WTC11 (cell line): ENCODE measurements around the gene RNF25. TPM values are rescaled to one million over a fixed set of nuclear protein-coding genes. Genes with fewer than 3 reads are reported as not detected.

Experiments used
- ATAC-seq: fragments of 200-7000 bp; cut with Tn5 transposase; 2 replicates; pipeline ENCODE4 v1.10.0; 2021; ENCODE audit warnings: mild to moderate bottlenecking, moderate library complexity
- CTCF ChIA-PET: fragments of 300-600 bp; sonication (Branson Sonifier 250); formaldehyde crosslinking; loops from one replicate; lab custom pipeline; 2021; ENCODE audit warnings: antibody characterized with exemption; lab: Charles Lee
- POLR2A ChIA-PET: fragments of 350-600 bp; sonication (Branson Sonifier 250); formaldehyde crosslinking; loops from one replicate; lab custom pipeline; 2021; ENCODE audit warnings: antibody characterized with exemption; lab: Charles Lee
- DNase-seq: peaks from one replicate; pipeline ENCODE4 v3.0.0; 2021; ENCODE audit warnings: low spot score
- H3K27ac Mint-ChIP-seq: 2 replicates; pipeline ENCODE4 v1.8.0; 2021; ENCODE audit warnings: mixed read lengths
- H3K27me3 Mint-ChIP-seq: 2 replicates; pipeline ENCODE4 v1.8.0; 2021; ENCODE audit warnings: low read depth, mild to moderate bottlenecking, moderate library complexity, mixed read lengths
- H3K36me3 Mint-ChIP-seq: 2 replicates; pipeline ENCODE4 v1.8.0; 2021; ENCODE audit warnings: mixed read lengths
- H3K4me1 Mint-ChIP-seq: 2 replicates; pipeline ENCODE4 v1.8.0; 2022; ENCODE audit warnings: mixed read lengths
- H3K4me3 Mint-ChIP-seq: 2 replicates; pipeline ENCODE4 v1.8.0; 2021; ENCODE audit warnings: mild to moderate bottlenecking, moderate library complexity, mixed read lengths
- H3K9me3 Mint-ChIP-seq: 2 replicates; pipeline ENCODE4 v1.8.0; 2021; ENCODE audit warnings: mixed read lengths
- CBFB ChIP-seq: sonication (generic); formaldehyde crosslinking; IDR thresholded peaks from 2 replicates; pipeline ENCODE4 v1.8.1; 2022; ENCODE audit warnings: mild to moderate bottlenecking, low read depth, missing genetic modification reagents
- ESRRA ChIP-seq: sonication (generic); formaldehyde crosslinking; IDR thresholded peaks from 2 replicates; pipeline ENCODE4 v1.8.1; 2022; ENCODE audit warnings: mild to moderate bottlenecking, missing genetic modification reagents, borderline replicate concordance
- FOXP1 ChIP-seq: sonication (generic); formaldehyde crosslinking; IDR thresholded peaks from 2 replicates; pipeline ENCODE4 v1.8.0; 2022; ENCODE audit warnings: missing genetic modification reagents, mild to moderate bottlenecking, moderate library complexity, borderline replicate concordance
- NFE2L1 ChIP-seq: sonication (generic); formaldehyde crosslinking; IDR thresholded peaks from 2 replicates; pipeline ENCODE4 v1.8.1; 2023; ENCODE audit warnings: missing genetic modification reagents
- NR2C2 ChIP-seq: sonication (generic); formaldehyde crosslinking; IDR thresholded peaks from 2 replicates; pipeline ENCODE4 v1.8.0; 2022; ENCODE audit warnings: mild to moderate bottlenecking, missing genetic modification reagents
- NR3C1 ChIP-seq: sonication (generic); formaldehyde crosslinking; conservative IDR thresholded peaks from 2 replicates; pipeline ENCODE4 v1.8.1; 2023; ENCODE audit warnings: low read depth, mild to moderate bottlenecking, missing genetic modification reagents
- SMAD3 ChIP-seq: sonication (generic); formaldehyde crosslinking; IDR thresholded peaks from 2 replicates; pipeline ENCODE4 v1.8.0; 2022; ENCODE audit warnings: missing genetic modification reagents, mild to moderate bottlenecking, borderline replicate concordance
- ZBTB21 ChIP-seq: sonication (generic); formaldehyde crosslinking; IDR thresholded peaks from 2 replicates; pipeline ENCODE4 v1.8.1; 2023; ENCODE audit warnings: mild to moderate bottlenecking, missing genetic modification reagents, borderline replicate concordance
- ZNF121 ChIP-seq: sonication (generic); formaldehyde crosslinking; IDR thresholded peaks from 2 replicates; pipeline ENCODE4 v1.8.0; 2023; ENCODE audit warnings: missing genetic modification reagents
- ZNF138 ChIP-seq: sonication (generic); formaldehyde crosslinking; conservative IDR thresholded peaks from 2 replicates; pipeline ENCODE4 v1.8.1; 2022; ENCODE audit warnings: mild to moderate bottlenecking, moderate library complexity, missing genetic modification reagents
- ZNF263 ChIP-seq: sonication (generic); formaldehyde crosslinking; IDR thresholded peaks from 2 replicates; pipeline ENCODE4 v1.8.1; 2022; ENCODE audit warnings: low read depth, mild to moderate bottlenecking, moderate library complexity, missing genetic modification reagents
- ZNF423 ChIP-seq: fragments of 250-450 bp; sonication (Bioruptor Pico); IDR thresholded peaks from 2 replicates; pipeline ENCODE4 v2.1.2; 2022; ENCODE audit warnings: mild to moderate bottlenecking, moderate library complexity
- total RNA-seq: library from RNA; stranded (reverse); gene quantifications from 3 replicates; pipeline ENCODE4 v1.2.3, GENCODE V29; 2021
- TF ChIP-seq, protein P1 (sequence below): fragments of 250-450 bp; sonication (Bioruptor Pico); conservative IDR thresholded peaks from 2 replicates; pipeline ENCODE4 v1.9.0; 2021; ENCODE audit warnings: mild to moderate bottlenecking
- TF ChIP-seq, protein P2 (sequence below): fragments of 250-450 bp; sonication (Bioruptor Pico); IDR thresholded peaks from 2 replicates; pipeline ENCODE4 v1.9.0; 2021; ENCODE audit warnings: moderate library complexity, mild to moderate bottlenecking, inconsistent platforms, borderline replicate concordance
- TF ChIP-seq, protein P3 (sequence below): fragments of 250-450 bp; sonication (Bioruptor Pico); IDR thresholded peaks from 2 replicates; pipeline ENCODE4 v2.1.2; 2022; ENCODE audit warnings: mild to moderate bottlenecking, moderate library complexity
- TF ChIP-seq, protein P4 (sequence below): sonication (generic); formaldehyde crosslinking; conservative IDR thresholded peaks from 2 replicates; pipeline ENCODE4 v1.8.1; 2023; ENCODE audit warnings: mild to moderate bottlenecking, low read depth, missing genetic modification reagents, moderate library complexity
- TF ChIP-seq, protein P5 (sequence below): sonication (generic); formaldehyde crosslinking; conservative IDR thresholded peaks from 2 replicates; pipeline ENCODE4 v1.8.1; 2022; ENCODE audit warnings: mild to moderate bottlenecking, missing genetic modification reagents
- TF ChIP-seq, protein P6 (sequence below): sonication (generic); formaldehyde crosslinking; IDR thresholded peaks from 2 replicates; pipeline ENCODE4 v1.8.1; 2023; ENCODE audit warnings: mild to moderate bottlenecking, moderate library complexity, missing genetic modification reagents
- TF ChIP-seq, protein P7 (sequence below): sonication (generic); formaldehyde crosslinking; IDR thresholded peaks from 2 replicates; pipeline ENCODE4 v1.8.1; 2023; ENCODE audit warnings: mild to moderate bottlenecking, missing genetic modification reagents, moderate library complexity
- TF ChIP-seq, protein P8 (sequence below): fragments of 250-450 bp; sonication (Bioruptor Pico); IDR thresholded peaks from 2 replicates; pipeline ENCODE4 v1.8.0; 2021; ENCODE audit warnings: mild to moderate bottlenecking

Gene RNF25
- total RNA-seq, 1 experiment from 2014 or later = 23.9 TPM

DNA sequence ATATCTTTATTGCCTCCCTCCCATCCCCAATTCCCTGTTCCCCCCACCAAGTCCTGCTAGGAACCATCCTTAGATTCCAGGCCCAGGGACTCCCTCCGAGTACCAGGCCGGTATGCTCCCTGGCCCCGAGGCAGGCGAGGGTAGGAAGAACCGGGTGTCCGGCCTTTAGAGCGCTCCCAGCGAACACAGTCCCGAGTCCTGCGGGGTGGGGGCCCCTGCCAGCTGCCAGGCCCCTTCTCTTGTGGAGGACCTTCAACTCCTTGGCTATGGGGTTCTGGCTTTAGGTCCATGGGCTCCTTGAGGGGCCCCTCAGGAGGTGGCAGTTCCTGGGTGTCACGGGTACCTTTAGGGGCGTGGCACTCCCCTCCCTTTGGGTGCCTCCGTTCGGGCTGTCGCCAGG, 7.9 kb downstream of the RNF25 start:
- no peaks in the 10 kb centered on the region for H3K27me3 Mint-ChIP-seq
- peaks cover 9% of the 10 kb centered on the region for H3K4me1 Mint-ChIP-seq
- DNase-seq = no peak
- peaks cover 55% of the 10 kb centered on the region for H3K36me3 Mint-ChIP-seq
- no peak overlapping the region for H3K4me3 Mint-ChIP-seq
- POLR2A ChIA-PET = no interaction called here
- TF ChIP-seq NR3C1 = no peak
- no peak for TF ChIP-seq NFE2L1 (CRISPR knock-in tag)
- TF ChIP-seq, protein P1, sequence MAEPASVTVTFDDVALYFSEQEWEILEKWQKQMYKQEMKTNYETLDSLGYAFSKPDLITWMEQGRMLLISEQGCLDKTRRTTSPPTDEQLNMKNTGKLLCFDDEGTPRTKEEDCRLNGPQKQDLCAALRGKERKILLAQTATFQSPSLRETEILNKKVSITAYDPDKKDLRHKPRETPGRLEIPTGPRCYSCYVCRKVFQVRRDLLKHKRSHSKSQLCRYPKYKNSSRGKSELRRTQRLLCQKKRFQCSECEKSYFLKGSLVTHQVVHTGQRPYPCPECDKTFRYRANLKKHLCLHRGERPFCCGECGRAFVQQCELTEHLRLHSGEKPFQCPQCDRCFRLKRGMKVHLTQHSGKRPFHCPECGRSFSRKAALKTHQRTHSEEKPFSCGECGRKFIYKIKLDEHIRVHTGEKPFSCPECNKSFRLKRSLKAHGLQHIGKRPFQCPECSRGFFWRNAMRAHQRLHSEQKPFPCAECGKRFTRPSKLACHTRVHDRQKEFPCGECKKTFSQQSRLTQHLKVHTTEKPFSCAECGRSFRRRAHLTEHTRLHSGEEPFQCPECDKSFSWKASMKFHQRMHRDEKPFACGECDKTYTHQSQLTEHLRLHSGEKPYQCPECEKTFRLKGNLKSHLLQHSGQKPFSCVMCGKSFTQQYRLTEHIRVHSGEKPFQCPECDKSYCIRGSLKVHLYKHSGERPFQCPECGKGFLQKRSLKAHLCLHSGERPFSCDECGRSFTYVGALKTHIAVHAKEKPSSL (CRISPR knock-in tag) = no peak
- no peak for TF ChIP-seq ZBTB21 (CRISPR knock-in tag)
- H3K9me3 Mint-ChIP-seq = no peaks in the 10 kb centered on the region
- no peak for ATAC-seq
- H3K27ac Mint-ChIP-seq = no peak overlapping the region
- CTCF ChIA-PET = no interaction called here

DNA sequence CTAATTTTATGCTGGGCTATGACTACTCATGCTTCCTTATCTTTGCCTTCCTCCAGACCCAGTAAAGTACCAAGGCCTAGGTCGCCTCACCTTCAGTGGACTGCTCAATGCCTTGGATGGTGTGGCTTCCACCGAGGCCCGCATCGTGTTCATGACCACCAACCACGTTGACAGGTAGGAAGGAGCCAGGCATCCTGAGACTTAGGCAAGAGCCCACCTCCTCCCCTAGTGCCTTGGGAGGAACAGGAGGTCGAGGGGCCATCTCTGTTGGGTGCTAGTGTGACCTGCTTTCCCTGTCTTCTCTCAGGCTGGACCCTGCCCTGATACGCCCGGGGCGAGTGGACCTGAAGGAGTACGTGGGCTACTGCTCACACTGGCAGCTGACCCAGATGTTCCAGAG, 9.0 kb downstream of the RNF25 start:
- DNase-seq (no peak), ATAC-seq (no peak)
- Mint-ChIP-seq H3K27ac (no peak overlapping the region), H3K4me3 (no peak overlapping the region), H3K9me3 (no peaks in the 10 kb centered on the region), H3K36me3 (peaks cover 54% of the 10 kb centered on the region), H3K27me3 (no peaks in the 10 kb centered on the region), H3K4me1 (peaks cover 9% of the 10 kb centered on the region)
- CTCF ChIA-PET = interaction anchor here (1.0 kb wide), 1 partner anchor 25 kb away, joined by 3 read pairs; no protein-coding TSS in a partner anchor
- POLR2A ChIA-PET = no interaction called here
- TF ChIP-seq, protein P2, sequence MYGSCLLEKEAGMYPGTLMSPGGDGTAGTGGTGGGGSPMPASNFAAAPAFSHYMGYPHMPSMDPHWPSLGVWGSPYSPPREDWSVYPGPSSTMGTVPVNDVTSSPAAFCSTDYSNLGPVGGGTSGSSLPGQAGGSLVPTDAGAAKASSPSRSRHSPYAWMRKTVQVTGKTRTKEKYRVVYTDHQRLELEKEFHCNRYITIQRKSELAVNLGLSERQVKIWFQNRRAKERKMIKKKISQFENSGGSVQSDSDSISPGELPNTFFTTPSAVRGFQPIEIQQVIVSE = no peak
- TF ChIP-seq CBFB (CRISPR knock-in tag) (no peak), NR2C2 (no peak), ZNF263 (no peak), ESRRA (no peak), ZNF423 (CRISPR knock-in tag) (no peak), NR3C1 (no peak), ZNF121 (CRISPR knock-in tag) (no peak), ZNF138 (CRISPR knock-in tag) (no peak), FOXP1 (CRISPR knock-in tag) (no peak), SMAD3 (CRISPR knock-in tag) (no peak)
- TF ChIP-seq, protein P3, sequence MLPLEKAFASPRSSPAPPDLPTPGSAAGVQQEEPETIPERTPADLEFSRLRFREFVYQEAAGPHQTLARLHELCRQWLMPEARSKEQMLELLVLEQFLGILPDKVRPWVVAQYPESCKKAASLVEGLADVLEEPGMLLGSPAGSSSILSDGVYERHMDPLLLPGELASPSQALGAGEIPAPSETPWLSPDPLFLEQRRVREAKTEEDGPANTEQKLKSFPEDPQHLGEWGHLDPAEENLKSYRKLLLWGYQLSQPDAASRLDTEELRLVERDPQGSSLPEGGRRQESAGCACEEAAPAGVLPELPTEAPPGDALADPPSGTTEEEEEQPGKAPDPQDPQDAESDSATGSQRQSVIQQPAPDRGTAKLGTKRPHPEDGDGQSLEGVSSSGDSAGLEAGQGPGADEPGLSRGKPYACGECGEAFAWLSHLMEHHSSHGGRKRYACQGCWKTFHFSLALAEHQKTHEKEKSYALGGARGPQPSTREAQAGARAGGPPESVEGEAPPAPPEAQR (CRISPR knock-in tag) = no peak
- TF ChIP-seq, protein P4, sequence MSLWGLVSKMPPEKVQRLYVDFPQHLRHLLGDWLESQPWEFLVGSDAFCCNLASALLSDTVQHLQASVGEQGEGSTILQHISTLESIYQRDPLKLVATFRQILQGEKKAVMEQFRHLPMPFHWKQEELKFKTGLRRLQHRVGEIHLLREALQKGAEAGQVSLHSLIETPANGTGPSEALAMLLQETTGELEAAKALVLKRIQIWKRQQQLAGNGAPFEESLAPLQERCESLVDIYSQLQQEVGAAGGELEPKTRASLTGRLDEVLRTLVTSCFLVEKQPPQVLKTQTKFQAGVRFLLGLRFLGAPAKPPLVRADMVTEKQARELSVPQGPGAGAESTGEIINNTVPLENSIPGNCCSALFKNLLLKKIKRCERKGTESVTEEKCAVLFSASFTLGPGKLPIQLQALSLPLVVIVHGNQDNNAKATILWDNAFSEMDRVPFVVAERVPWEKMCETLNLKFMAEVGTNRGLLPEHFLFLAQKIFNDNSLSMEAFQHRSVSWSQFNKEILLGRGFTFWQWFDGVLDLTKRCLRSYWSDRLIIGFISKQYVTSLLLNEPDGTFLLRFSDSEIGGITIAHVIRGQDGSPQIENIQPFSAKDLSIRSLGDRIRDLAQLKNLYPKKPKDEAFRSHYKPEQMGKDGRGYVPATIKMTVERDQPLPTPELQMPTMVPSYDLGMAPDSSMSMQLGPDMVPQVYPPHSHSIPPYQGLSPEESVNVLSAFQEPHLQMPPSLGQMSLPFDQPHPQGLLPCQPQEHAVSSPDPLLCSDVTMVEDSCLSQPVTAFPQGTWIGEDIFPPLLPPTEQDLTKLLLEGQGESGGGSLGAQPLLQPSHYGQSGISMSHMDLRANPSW (CRISPR knock-in tag) = no peak
- TF ChIP-seq, protein P5, sequence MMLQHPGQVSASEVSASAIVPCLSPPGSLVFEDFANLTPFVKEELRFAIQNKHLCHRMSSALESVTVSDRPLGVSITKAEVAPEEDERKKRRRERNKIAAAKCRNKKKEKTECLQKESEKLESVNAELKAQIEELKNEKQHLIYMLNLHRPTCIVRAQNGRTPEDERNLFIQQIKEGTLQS (CRISPR knock-in tag) = no peak
- TF ChIP-seq, protein P6, sequence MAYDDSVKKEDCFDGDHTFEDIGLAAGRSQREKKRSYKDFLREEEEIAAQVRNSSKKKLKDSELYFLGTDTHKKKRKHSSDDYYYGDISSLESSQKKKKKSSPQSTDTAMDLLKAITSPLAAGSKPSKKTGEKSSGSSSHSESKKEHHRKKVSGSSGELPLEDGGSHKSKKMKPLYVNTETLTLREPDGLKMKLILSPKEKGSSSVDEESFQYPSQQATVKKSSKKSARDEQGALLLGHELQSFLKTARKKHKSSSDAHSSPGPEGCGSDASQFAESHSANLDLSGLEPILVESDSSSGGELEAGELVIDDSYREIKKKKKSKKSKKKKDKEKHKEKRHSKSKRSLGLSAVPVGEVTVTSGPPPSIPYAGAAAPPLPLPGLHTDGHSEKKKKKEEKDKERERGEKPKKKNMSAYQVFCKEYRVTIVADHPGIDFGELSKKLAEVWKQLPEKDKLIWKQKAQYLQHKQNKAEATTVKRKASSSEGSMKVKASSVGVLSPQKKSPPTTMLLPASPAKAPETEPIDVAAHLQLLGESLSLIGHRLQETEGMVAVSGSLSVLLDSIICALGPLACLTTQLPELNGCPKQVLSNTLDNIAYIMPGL (CRISPR knock-in tag) = no peak
- TF ChIP-seq, protein P7, sequence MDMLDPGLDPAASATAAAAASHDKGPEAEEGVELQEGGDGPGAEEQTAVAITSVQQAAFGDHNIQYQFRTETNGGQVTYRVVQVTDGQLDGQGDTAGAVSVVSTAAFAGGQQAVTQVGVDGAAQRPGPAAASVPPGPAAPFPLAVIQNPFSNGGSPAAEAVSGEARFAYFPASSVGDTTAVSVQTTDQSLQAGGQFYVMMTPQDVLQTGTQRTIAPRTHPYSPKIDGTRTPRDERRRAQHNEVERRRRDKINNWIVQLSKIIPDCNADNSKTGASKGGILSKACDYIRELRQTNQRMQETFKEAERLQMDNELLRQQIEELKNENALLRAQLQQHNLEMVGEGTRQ = no peak
- TF ChIP-seq, protein P8, sequence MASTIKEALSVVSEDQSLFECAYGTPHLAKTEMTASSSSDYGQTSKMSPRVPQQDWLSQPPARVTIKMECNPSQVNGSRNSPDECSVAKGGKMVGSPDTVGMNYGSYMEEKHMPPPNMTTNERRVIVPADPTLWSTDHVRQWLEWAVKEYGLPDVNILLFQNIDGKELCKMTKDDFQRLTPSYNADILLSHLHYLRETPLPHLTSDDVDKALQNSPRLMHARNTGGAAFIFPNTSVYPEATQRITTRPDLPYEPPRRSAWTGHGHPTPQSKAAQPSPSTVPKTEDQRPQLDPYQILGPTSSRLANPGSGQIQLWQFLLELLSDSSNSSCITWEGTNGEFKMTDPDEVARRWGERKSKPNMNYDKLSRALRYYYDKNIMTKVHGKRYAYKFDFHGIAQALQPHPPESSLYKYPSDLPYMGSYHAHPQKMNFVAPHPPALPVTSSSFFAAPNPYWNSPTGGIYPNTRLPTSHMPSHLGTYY (CRISPR knock-in tag) = no peak
